ENCODE results near the gene ATP1B4. TPM values are rescaled to one million over a fixed set of nuclear protein-coding genes. Genes with fewer than 3 reads are reported as not detected.

The ATP1B4 gene
- total and polyA plus RNA-seq, 10 donors = not detected

DNA sequence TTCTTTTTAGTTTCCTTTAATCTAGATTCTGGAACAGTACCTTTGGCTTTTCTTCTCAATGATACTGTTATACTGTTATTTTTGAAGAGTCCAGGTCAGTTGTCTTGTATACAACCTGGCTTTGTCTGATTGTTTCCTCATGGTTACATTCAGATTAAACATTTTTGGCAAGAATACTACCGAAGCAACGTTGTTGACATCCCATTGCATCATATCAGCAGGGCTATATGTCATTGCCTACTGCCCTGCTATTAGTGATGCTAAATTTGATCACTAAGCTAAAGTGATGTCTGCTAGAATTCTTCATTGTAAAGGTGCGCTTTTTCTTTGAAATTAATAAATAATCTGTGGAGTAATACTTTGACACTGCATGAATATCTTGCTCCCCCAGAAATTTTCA, 5.8 kb upstream of the ATP1B4 start:
- intact Hi-C loops (cut with DNase I; ENCODE audit: low total_unique reads) = no loop called here
- no peaks in the 10 kb centered on the region for H3K36me3 ChIP-seq
- H3K27ac ChIP-seq = no peak overlapping the region
- H3K9me3 ChIP-seq = no peaks in the 10 kb centered on the region
- no peak overlapping the region for H3K4me3 ChIP-seq
- no peaks in the 10 kb centered on the region for H3K4me1 ChIP-seq
- peaks cover 0 to 16% (median 0%) of the 10 kb centered on the region in 7 donors for H3K27me3 ChIP-seq (replicated peaks in 1 of 7)
- DNase-seq = no peak
- WGBS, 5 donors = 66 to 81% (median 72%) methylated on average over 3 of the region's 3 CpGs
- no peak for TF ChIP-seq POLR2AphosphoS5 (IDR thresholded peaks at IDR 0.05)
- TF ChIP-seq, protein P1, sequence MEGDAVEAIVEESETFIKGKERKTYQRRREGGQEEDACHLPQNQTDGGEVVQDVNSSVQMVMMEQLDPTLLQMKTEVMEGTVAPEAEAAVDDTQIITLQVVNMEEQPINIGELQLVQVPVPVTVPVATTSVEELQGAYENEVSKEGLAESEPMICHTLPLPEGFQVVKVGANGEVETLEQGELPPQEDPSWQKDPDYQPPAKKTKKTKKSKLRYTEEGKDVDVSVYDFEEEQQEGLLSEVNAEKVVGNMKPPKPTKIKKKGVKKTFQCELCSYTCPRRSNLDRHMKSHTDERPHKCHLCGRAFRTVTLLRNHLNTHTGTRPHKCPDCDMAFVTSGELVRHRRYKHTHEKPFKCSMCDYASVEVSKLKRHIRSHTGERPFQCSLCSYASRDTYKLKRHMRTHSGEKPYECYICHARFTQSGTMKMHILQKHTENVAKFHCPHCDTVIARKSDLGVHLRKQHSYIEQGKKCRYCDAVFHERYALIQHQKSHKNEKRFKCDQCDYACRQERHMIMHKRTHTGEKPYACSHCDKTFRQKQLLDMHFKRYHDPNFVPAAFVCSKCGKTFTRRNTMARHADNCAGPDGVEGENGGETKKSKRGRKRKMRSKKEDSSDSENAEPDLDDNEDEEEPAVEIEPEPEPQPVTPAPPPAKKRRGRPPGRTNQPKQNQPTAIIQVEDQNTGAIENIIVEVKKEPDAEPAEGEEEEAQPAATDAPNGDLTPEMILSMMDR (IDR thresholded peaks at IDR 0.05 in 8 of 11, conservative IDR thresholded peaks at IDR 0.05 in 3 of 11) = no peak
- TF ChIP-seq POLR2A (IDR thresholded peaks at IDR 0.05) = no peak

DNA sequence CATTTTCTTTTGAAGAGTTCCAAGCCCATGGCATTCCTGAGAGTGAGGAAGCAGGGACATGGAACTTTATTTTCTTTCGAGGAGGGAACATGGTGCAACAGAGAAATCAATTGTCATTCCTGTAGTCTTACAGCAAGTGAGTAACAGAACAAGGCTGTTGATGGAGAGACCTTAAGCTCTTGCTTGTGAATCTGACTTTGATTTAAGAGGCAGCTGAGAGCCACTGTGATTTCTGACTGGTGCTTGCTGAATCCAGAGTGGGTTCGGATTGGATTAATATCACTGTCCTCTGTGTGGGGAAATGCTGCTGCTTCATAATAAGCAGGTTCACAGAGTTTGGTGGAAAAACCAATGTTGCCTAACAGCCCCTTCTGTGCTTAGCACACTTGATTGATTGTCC, 4.7 kb upstream of the ATP1B4 start:
- peaks cover 0 to 16% (median 0%) of the 10 kb centered on the region in 7 donors for H3K27me3 ChIP-seq (replicated peaks in 1 of 7)
- H3K36me3 ChIP-seq = no peaks in the 10 kb centered on the region
- no peak overlapping the region for H3K27ac ChIP-seq
- 53 to 86% (median 78%) methylated on average over 2 of the region's 2 CpGs for WGBS, 5 donors
- no peak for DNase-seq
- H3K4me3 ChIP-seq = no peak overlapping the region
- intact Hi-C loops (cut with DNase I; ENCODE audit: low total_unique reads) = no loop called here
- TF ChIP-seq POLR2AphosphoS5 (IDR thresholded peaks at IDR 0.05) (no peak), POLR2A (IDR thresholded peaks at IDR 0.05) (no peak)
- TF ChIP-seq, protein P1 (IDR thresholded peaks at IDR 0.05 in 8 of 11, conservative IDR thresholded peaks at IDR 0.05 in 3 of 11) = no peak
- no peaks in the 10 kb centered on the region for H3K4me1 ChIP-seq
- H3K9me3 ChIP-seq = no peaks in the 10 kb centered on the region

DNA sequence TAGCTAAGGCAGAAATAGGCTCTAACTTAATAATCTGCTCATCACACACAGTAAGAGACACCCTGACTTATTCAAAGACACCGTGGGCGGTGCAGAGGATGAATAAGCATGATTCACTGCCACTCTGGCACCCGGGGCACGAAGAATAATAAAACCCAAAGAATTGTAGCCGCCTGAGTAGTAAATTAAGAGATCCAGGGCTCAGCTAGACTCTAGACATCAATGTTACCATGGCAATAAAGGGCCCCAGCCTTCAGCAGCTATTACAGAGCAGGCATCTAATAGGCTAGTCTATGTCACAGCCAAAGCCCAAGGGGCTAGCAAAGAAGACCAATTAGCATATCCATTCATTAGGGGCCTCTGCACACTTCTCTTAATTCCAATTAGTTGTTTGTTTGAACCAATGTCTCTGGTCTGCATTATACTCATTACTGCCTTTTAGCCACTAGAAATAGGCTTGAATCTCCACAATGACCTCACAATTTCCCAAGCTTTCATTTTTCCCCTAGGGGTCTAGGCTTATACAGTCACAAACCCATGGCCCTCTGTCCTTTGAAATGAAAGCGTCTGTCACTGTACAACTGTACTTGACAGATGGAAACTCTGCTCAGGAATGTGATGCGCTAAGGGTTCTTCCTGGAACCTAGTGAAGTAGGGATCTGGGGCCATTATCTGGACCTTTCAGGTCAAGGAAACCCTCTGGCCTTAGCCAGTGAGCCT, 3.0 kb upstream of the ATP1B4 start:
- H3K36me3 ChIP-seq = no peaks in the 10 kb centered on the region
- H3K9me3 ChIP-seq = no peaks in the 10 kb centered on the region
- no peak overlapping the region for H3K27ac ChIP-seq
- no peak for TF ChIP-seq POLR2A (IDR thresholded peaks at IDR 0.05)
- TF ChIP-seq, protein P1 (IDR thresholded peaks at IDR 0.05 in 8 of 11, conservative IDR thresholded peaks at IDR 0.05 in 3 of 11) = no peak
- intact Hi-C loops (cut with DNase I; ENCODE audit: low total_unique reads) = no loop called here
- no peak overlapping the region for H3K4me3 ChIP-seq
- no peaks in the 10 kb centered on the region for H3K4me1 ChIP-seq
- no peak for DNase-seq
- WGBS, 5 donors = 68 to 86% (median 75%) methylated on average over 4 to 7 of the region's 7 CpGs
- peaks cover 0 to 16% (median 0%) of the 10 kb centered on the region in 7 donors for H3K27me3 ChIP-seq (replicated peaks in 1 of 7)

DNA sequence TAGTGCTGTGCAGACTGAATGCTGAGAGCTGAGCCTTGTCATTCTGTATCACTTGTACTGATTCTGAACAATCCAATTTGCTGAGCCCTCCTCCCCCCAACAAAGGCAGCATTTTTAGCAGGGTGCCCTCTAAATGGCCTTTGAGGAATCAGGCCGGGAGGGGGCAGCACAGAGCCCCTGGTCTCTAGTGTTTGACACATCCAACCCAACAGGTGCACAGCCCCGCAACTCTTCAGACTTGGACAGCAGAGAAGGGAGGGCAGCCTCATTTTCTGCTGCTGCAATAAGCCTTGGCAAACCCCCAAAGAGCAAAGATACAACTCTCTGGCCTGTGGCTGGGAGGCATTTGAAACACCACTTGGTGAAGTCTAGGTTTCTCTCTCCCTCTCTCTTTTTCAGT, 3.4 kb downstream of the ATP1B4 start:
- H3K36me3 ChIP-seq = no peaks in the 10 kb centered on the region
- peak; percentile 79 for DNase-seq
- H3K27ac ChIP-seq = no peak overlapping the region
- WGBS, 5 donors = 31 to 59% (median 45%) methylated on average over 2 of the region's 2 CpGs
- TF ChIP-seq POLR2AphosphoS5 (IDR thresholded peaks at IDR 0.05) = no peak
- TF ChIP-seq, protein P1 (IDR thresholded peaks at IDR 0.05 in 8 of 11, conservative IDR thresholded peaks at IDR 0.05 in 3 of 11) = peak in 7 of 11 experiments; percentile 8 to 49 (median 41)
- no peak for TF ChIP-seq POLR2A (IDR thresholded peaks at IDR 0.05)
- H3K4me3 ChIP-seq = no peak overlapping the region
- peaks cover 0 to 6% (median 0%) of the 10 kb centered on the region in 7 donors for H3K27me3 ChIP-seq (replicated peaks in 1 of 7)
- no peaks in the 10 kb centered on the region for H3K9me3 ChIP-seq
- H3K4me1 ChIP-seq = no peaks in the 10 kb centered on the region
- intact Hi-C loops (cut with DNase I; ENCODE audit: low total_unique reads) = no loop called here
